HCT116 (cell line): ENCODE measurements around the gene CHRNA5. TPM values are rescaled to one million over a fixed set of nuclear protein-coding genes. Genes with fewer than 3 reads are reported as not detected.

Experiments
- ATAC-seq: fragments of 200-7000 bp; cut with Tn5 transposase; 2 replicates; pipeline ENCODE4 v1.9.1; 2020; ENCODE audit warnings: mild to moderate bottlenecking, moderate library complexity
- BruUV-seq: library from RNA; stranded (reverse); fragments of 400-500 nt; replicated peaks from 2 replicates; lab custom pipeline; 2021; lab: Mats Ljungman, UMichigan
- CTCF ChIA-PET: fragments of 300-600 bp; sonication (Branson Sonifier 250); formaldehyde crosslinking; loops from one replicate; lab custom pipeline; 2021; ENCODE audit warnings: antibody characterized with exemption; lab: Charles Lee
- POLR2A ChIA-PET: fragments of 300-600, 350-600 bp; sonication (Branson Sonifier 250); formaldehyde crosslinking; loops from one replicate; lab custom pipeline; 2021; ENCODE audit warnings: antibody characterized with exemption; lab: Charles Lee
- RAD21 ChIA-PET, 2 experiments: fragments of 300-600 bp; sonication (Branson Sonifier 250); formaldehyde crosslinking; loops; one replicate each; lab custom pipeline; 2023; ENCODE audit warnings: low total read pairs in 2 of 2; ENCODE audit not compliant: uncharacterized antibody in 2 of 2, unreplicated experiment in 2 of 2, low non-redundant PET in 1 of 2; lab: Charles Lee
- DNase-seq: peaks from one replicate; pipeline ENCODE4 v3.0.0-alpha.2; 2010; ENCODE audit warnings: low read depth, low spot score
- H2AFZ ChIP-seq: fragments of 200-600 bp; shearing (Covaris generic), sonication (generic); 2 replicates; pipeline ENCODE4 v1.6.1; 2017; ENCODE audit warnings: low read depth, mixed run types, mixed read lengths, antibody characterized with exemption, low read length; ENCODE audit not compliant: poor library complexity, severe bottlenecking
- H3K27ac ChIP-seq: 2 replicates; pipeline ENCODE4 v1.5.1; 2012; ENCODE audit warnings: low read depth, low read length
- H3K27me3 ChIP-seq: fragments of 200-600 bp; sonication (generic); 2 replicates; pipeline ENCODE4 v1.6.1; 2016; ENCODE audit warnings: mixed run types, low read length, mixed read lengths; ENCODE audit not compliant: insufficient read depth
- H3K36me3 ChIP-seq, 2 experiments: fragments of 200-500 bp in 1 of 2; fragments of 200-600 bp in 1 of 2; sonication (Bioruptor generic) in 1 of 2; sonication (generic) in 1 of 2; 2 replicates each; pipeline versions ENCODE4 v1.5.1 to v1.6.1; 2014 to 2016; ENCODE audit warnings: low read length in 2 of 2, inconsistent platforms in 1 of 2, mixed read lengths in 1 of 2, mixed run types in 1 of 2; ENCODE audit not compliant: insufficient read depth in 2 of 2, control insufficient read depth in 1 of 2
- H3K4me1 ChIP-seq, 2 experiments: fragments of 200-600 bp in 1 of 2; sonication (generic) in 1 of 2; 2 replicates each; pipeline versions ENCODE4 v1.5.1 to v1.6.1; 2012 to 2017; ENCODE audit warnings: low read length in 2 of 2, inconsistent platforms in 1 of 2, mild to moderate bottlenecking in 1 of 2, mixed read lengths in 1 of 2, mixed run types in 1 of 2, moderate library complexity in 1 of 2; ENCODE audit not compliant: insufficient read depth in 2 of 2, control insufficient read depth in 1 of 2
- H3K4me2 ChIP-seq: fragments of 200-600 bp; sonication (generic); 2 replicates; pipeline ENCODE4 v1.6.1; 2017; ENCODE audit warnings: mixed run types, low read length, mixed read lengths
- H3K4me3 ChIP-seq, 2 experiments: fragments of 200-600 bp in 1 of 2; sonication (generic) in 1 of 2; replicated peaks in 1 of 2; 2 replicates each; pipeline ENCODE4 v1.5.1; 2011 to 2016; ENCODE audit warnings: low read length in 2 of 2, control low read depth in 1 of 2, low read depth in 1 of 2, mild to moderate bottlenecking in 1 of 2, mixed read lengths in 1 of 2, mixed run types in 1 of 2
- H3K79me2 ChIP-seq: fragments of 200-600 bp; sonication (generic); 2 replicates; pipeline ENCODE4 v1.6.1; 2017; ENCODE audit warnings: mild to moderate bottlenecking, mixed run types, low read length, moderate library complexity, mixed read lengths; ENCODE audit not compliant: insufficient read depth
- H3K9ac ChIP-seq: fragments of 200-600 bp; sonication (generic); 2 replicates; pipeline ENCODE4 v1.6.1; 2016; ENCODE audit warnings: low read length, mixed read lengths
- H3K9me2 ChIP-seq: fragments of 200-600 bp; sonication (generic), shearing (Covaris generic); 2 replicates; pipeline ENCODE4 v1.6.1; 2017; ENCODE audit warnings: mixed run types, mild to moderate bottlenecking, moderate library complexity; ENCODE audit not compliant: insufficient read depth
- H3K9me3 ChIP-seq, 2 experiments: fragments of 200-500 bp in 1 of 2; fragments of 200-600 bp in 1 of 2; sonication (Bioruptor generic) in 1 of 2; sonication (generic) in 1 of 2; 2 replicates each; pipeline ENCODE4 v1.6.1; 2014 to 2017; ENCODE audit warnings: low read length in 2 of 2, mixed read lengths in 2 of 2, inconsistent platforms in 1 of 2, low read depth in 1 of 2, mild to moderate bottlenecking in 1 of 2, mixed run types in 1 of 2, moderate library complexity in 1 of 2; ENCODE audit not compliant: control insufficient read depth in 1 of 2, insufficient read depth in 1 of 2
- H4K20me1 ChIP-seq: fragments of 200-600 bp; sonication (generic), shearing (Covaris generic); 2 replicates; pipeline ENCODE4 v1.6.1; 2017; ENCODE audit warnings: mixed run types, mild to moderate bottlenecking, moderate library complexity; ENCODE audit not compliant: insufficient read depth
- ATF3 ChIP-seq: IDR thresholded peaks from 2 replicates; pipeline ENCODE4 v1.6.1; 2012
- CBX3 ChIP-seq: IDR thresholded peaks from 2 replicates; pipeline ENCODE4 v1.6.1; 2012; ENCODE audit warnings: low read depth
- CEBPB ChIP-seq: IDR thresholded peaks from 2 replicates; pipeline ENCODE4 v1.6.1; 2012; ENCODE audit warnings: low read depth
- EGR1 ChIP-seq: IDR thresholded peaks from 2 replicates; pipeline ENCODE4 v1.6.1; 2012; ENCODE audit warnings: low read depth
- ELF1 ChIP-seq: IDR thresholded peaks from 2 replicates; pipeline ENCODE4 v1.6.1; 2012; ENCODE audit warnings: low read depth, borderline replicate concordance
- EZH2phosphoT487 ChIP-seq: fragments of 200-600 bp; IDR thresholded peaks from 2 replicates; pipeline ENCODE4 v1.6.1; 2018; ENCODE audit warnings: antibody characterized with exemption, borderline replicate concordance
- FOSL1 ChIP-seq: IDR thresholded peaks from 2 replicates; pipeline ENCODE4 v1.6.1; 2012; ENCODE audit warnings: low read depth
- JUND ChIP-seq: IDR thresholded peaks from 2 replicates; pipeline ENCODE4 v1.6.1; 2012
- POLR2A ChIP-seq: IDR thresholded peaks from 2 replicates; pipeline ENCODE4 v1.7.0; 2011; ENCODE audit warnings: borderline replicate concordance; ENCODE audit not compliant: insufficient read depth, insufficient read length; ENCODE audit errors: extremely low read depth
- RAD21 ChIP-seq: IDR thresholded peaks from 2 replicates; pipeline ENCODE4 v1.6.1; 2012; ENCODE audit warnings: low read depth, mild to moderate bottlenecking
- REST ChIP-seq: IDR thresholded peaks from 2 replicates; pipeline ENCODE4 v1.6.1; 2012; ENCODE audit warnings: low read depth
- SIN3A ChIP-seq: IDR thresholded peaks from 2 replicates; pipeline ENCODE4 v1.6.1; 2012; ENCODE audit warnings: low read depth
- SP1 ChIP-seq: IDR thresholded peaks from 2 replicates; pipeline ENCODE4 v1.6.1; 2012; ENCODE audit warnings: low read depth
- SRF ChIP-seq: IDR thresholded peaks from 2 replicates; pipeline ENCODE4 v1.6.1; 2012; ENCODE audit warnings: low read depth
- TCF7L2 ChIP-seq: IDR thresholded peaks from 2 replicates; pipeline ENCODE4 v1.7.0; 2011; ENCODE audit warnings: borderline replicate concordance, inconsistent platforms; ENCODE audit not compliant: insufficient read depth, insufficient read length; ENCODE audit errors: extremely low read depth
- YY1 ChIP-seq: IDR thresholded peaks from 2 replicates; pipeline ENCODE4 v1.6.1; 2011; ENCODE audit warnings: low read length, low read depth, moderate library complexity, mild to moderate bottlenecking; ENCODE audit not compliant: insufficient replicate concordance; ENCODE audit errors: extremely low read depth
- ZFX ChIP-seq: fragments of 450-650 bp; IDR thresholded peaks from 2 replicates; pipeline ENCODE4 v1.6.1; 2017
- ZNF274 ChIP-seq: fragments of 200-500 bp; sonication (Bioruptor generic); IDR thresholded peaks from 2 replicates; pipeline ENCODE4 v1.6.1; 2014; ENCODE audit warnings: mild to moderate bottlenecking, low read depth, low read length, inconsistent platforms
- intact Hi-C: fragments of 100-400 bp; cut with micrococcal nuclease; formaldehyde crosslinking; loops from 2 replicates; pipeline ENCODE4 v1.10.0; 2022
- total RNA-seq: library from RNA; stranded (reverse); gene quantifications from one replicate; pipeline ENCODE4 v1.2.1, GENCODE V29; 2021; ENCODE audit not compliant: unreplicated experiment

Gene CHRNA5
- total RNA-seq, 1 experiment from 2014 or later, result 25.2 TPM

- H3K4me3 ChIP-seq, result no peak overlapping the region
- H2AFZ ChIP-seq, result no peak overlapping the region
- BruUV-seq, result no TSS peak
- no peak overlapping the region for H3K27ac ChIP-seq
- H3K9me3 ChIP-seq, result no peaks in the 10 kb centered on the region
- no peak for ATAC-seq
- CTCF ChIA-PET, result no interaction called here
- H3K27me3 ChIP-seq, result no peaks in the 10 kb centered on the region
- no peaks in the 10 kb centered on the region for H3K79me2 ChIP-seq
- TF ChIP-seq FOSL1 (no peak), EZH2phosphoT487 (no peak), SP1 (no peak), ZFX (no peak), SRF (no peak), JUND (no peak), POLR2A (no peak), ZNF274 (no peak)
- TF ChIP-seq, all 23 proteins: peak for 0
- Histone ChIP-seq H3K9me2 (no peaks in the 10 kb centered on the region), H3K4me2 (no peak overlapping the region), H3K36me3 (no peaks in the 10 kb centered on the region), H4K20me1 (no peaks in the 10 kb centered on the region), H3K9ac (no peak overlapping the region), H3K4me1 (no peaks in the 10 kb centered on the region)
- intact Hi-C loops, result no loop called here
- DNase-seq, result no peak
- POLR2A ChIA-PET, result no interaction called here
- RAD21 ChIA-PET, result no interaction called here
These were observed 32.0 kb upstream of the CHRNA5 start for GRCh38 chr15:78533331-78533730.

- BruUV-seq, result no TSS peak
- no peak overlapping the region for H3K4me2 ChIP-seq
- ChIA-PET POLR2A (no interaction called here), CTCF (no interaction called here), RAD21 (no interaction called here)
- no peak overlapping the region for H3K4me3 ChIP-seq
- no peaks in the 10 kb centered on the region for H3K9me3 ChIP-seq
- H3K27ac ChIP-seq, result no peak overlapping the region
- TF ChIP-seq ZNF274 (no peak), EGR1 (no peak), ATF3 (no peak), SRF (no peak), ELF1 (no peak), TCF7L2 (no peak), RAD21 (no peak), YY1 (no peak), CEBPB (no peak), CBX3 (no peak), POLR2A (no peak), ZFX (no peak), REST (no peak), SIN3A (no peak)
- no peak overlapping the region for H2AFZ ChIP-seq
- no peak for ATAC-seq
- H3K27me3 ChIP-seq, result no peaks in the 10 kb centered on the region
- H3K36me3 ChIP-seq, result no peaks in the 10 kb centered on the region
- H3K4me1 ChIP-seq, result peaks cover 0 to 7% of the 10 kb centered on the region in 2 experiments; a peak in 1 of 4 replicates
- no peaks in the 10 kb centered on the region for H4K20me1 ChIP-seq
- no peak for DNase-seq
- no peak overlapping the region for H3K9ac ChIP-seq
- intact Hi-C loops, result no loop called here
- no peaks in the 10 kb centered on the region for H3K9me2 ChIP-seq
- H3K79me2 ChIP-seq, result peaks cover 10% of the 10 kb centered on the region
These were observed 29.2 kb upstream of the CHRNA5 start for GRCh38 chr15:78536134-78536533.
